Stimulated activated CD8-positive, alpha-beta memory T cell treated with anti-CD3 and anti-CD28 coated beads, Interleukin-2, amount 100 ng/mL, for 48 hours (primary cell): ENCODE measurements around the gene ZNF608.

ENCODE experiments used
- DNase-seq, 2 donors: peaks; one replicate each; pipeline ENCODE4 v3.0.0-alpha.2; 2020; ENCODE audit warnings: low read depth in 2 of 2

ZNF608 gene

GRCh38 chr5:124716169-124716568 lies 30.3 kb downstream of the ZNF608 start:
- no peak for DNase-seq

- no peak for DNase-seq
Observed at GRCh38 chr5:124714910-124715309, 31.5 kb downstream of the ZNF608 start.

- DNase-seq: no peak
Observed at GRCh38 chr5:124713595-124713994, 32.8 kb downstream of the ZNF608 start.

GRCh38 chr5:124712731-124713305 lies 33.6 kb downstream of the ZNF608 start:
- no peak for DNase-seq

- DNase-seq: no peak
Observed at GRCh38 chr5:124708086-124708485, 38.4 kb downstream of the ZNF608 start.

- no peak for DNase-seq
Observed at GRCh38 chr5:124707520-124707919, 38.9 kb downstream of the ZNF608 start.

- no peak for DNase-seq
Observed at GRCh38 chr5:124706729-124707361, 39.6 kb downstream of the ZNF608 start.

- DNase-seq: no peak
Observed at GRCh38 chr5:124706051-124706450, 40.4 kb downstream of the ZNF608 start.

- DNase-seq: no peak
Observed at GRCh38 chr5:124705577-124705976, 40.9 kb downstream of the ZNF608 start.

GRCh38 chr5:124704594-124705284 lies 41.7 kb downstream of the ZNF608 start:
- DNase-seq: no peak

- no peak for DNase-seq
Observed at GRCh38 chr5:124703995-124704394, 42.4 kb downstream of the ZNF608 start.

- no peak for DNase-seq
Observed at GRCh38 chr5:124702525-124702924, 43.9 kb downstream of the ZNF608 start.

- DNase-seq: no peak
Observed at GRCh38 chr5:124701873-124702425, 44.5 kb downstream of the ZNF608 start.

- DNase-seq: no peak
Observed at GRCh38 chr5:124701016-124701415, 45.4 kb downstream of the ZNF608 start.

- no peak for DNase-seq
Observed at GRCh38 chr5:124700333-124700732, 46.1 kb downstream of the ZNF608 start.

GRCh38 chr5:124698770-124699169 lies 47.7 kb downstream of the ZNF608 start:
- no peak for DNase-seq

GRCh38 chr5:124697933-124698591 lies 48.4 kb downstream of the ZNF608 start:
- no peak for DNase-seq

- DNase-seq: no peak
Observed at GRCh38 chr5:124697501-124697900, 48.9 kb downstream of the ZNF608 start.

GRCh38 chr5:124696898-124697297 lies 49.5 kb downstream of the ZNF608 start:
- no peak for DNase-seq
